K562 (cell line): ENCODE data around the gene PDIA3. TPM values are rescaled to one million over a fixed set of nuclear protein-coding genes. Genes with fewer than 3 reads are reported as not detected.
A peak's percentile ranks its signal among the peaks of the same experiment; 100 is the strongest.

ENCODE experiments used
- AFF1 ChIP-seq, 2 experiments: fragments of 450-650 bp; IDR thresholded peaks; 2 replicates each; pipeline ENCODE4 v1.6.1; 2018; ENCODE audit warnings: mild to moderate bottlenecking in 2 of 2, low read depth in 1 of 2; ENCODE audit not compliant: partially characterized antibody in 2 of 2
- BHLHE40 ChIP-seq: IDR thresholded peaks from 2 replicates; pipeline ENCODE4 v1.6.1; 2011; ENCODE audit warnings: low read length, improper control_type of control experiment
- C11orf30 ChIP-seq: fragments of 450-650 bp; IDR thresholded peaks from 2 replicates; pipeline ENCODE4 v1.6.1; 2016; ENCODE audit warnings: low read depth, mild to moderate bottlenecking
- CAMTA2 ChIP-seq: fragments of 250-450 bp; sonication (Bioruptor Pico); conservative IDR thresholded peaks from 2 replicates; pipeline ENCODE4 v1.5.1; 2022
- CBX1 ChIP-seq: sonication (generic); IDR thresholded peaks from 2 replicates; pipeline ENCODE4 v1.6.1; 2016; ENCODE audit warnings: antibody characterized with exemption, low read depth, mild to moderate bottlenecking
- CEBPB ChIP-seq: fragments of 450-650 bp; IDR thresholded peaks from 2 replicates; pipeline ENCODE4 v1.6.1; 2016; ENCODE audit warnings: missing genetic modification characterization, missing compliant biosample characterization
- CHCHD3 ChIP-seq: fragments of 250-450 bp; sonication (Bioruptor Pico); IDR thresholded peaks from 2 replicates; pipeline ENCODE4 v2.1.2; 2022; ENCODE audit warnings: mild to moderate bottlenecking
- CREB3L1 ChIP-seq: fragments of 450-650 bp; IDR thresholded peaks from 2 replicates; pipeline ENCODE4 v1.6.1; 2014; ENCODE audit warnings: low read depth, mild to moderate bottlenecking, moderate library complexity, borderline replicate concordance
- CXXC5 ChIP-seq: fragments of 250-450 bp; sonication (Bioruptor Pico); IDR thresholded peaks from 2 replicates; pipeline ENCODE4 v1.8.0; 2022; ENCODE audit warnings: inconsistent platforms, mild to moderate bottlenecking, moderate library complexity
- ETS1 ChIP-seq: conservative IDR thresholded peaks from 2 replicates; pipeline ENCODE4 v1.6.1; 2011; ENCODE audit warnings: low read depth, mild to moderate bottlenecking, low read length; ENCODE audit not compliant: control insufficient read depth
- JUNB ChIP-seq: fragments of 450-650 bp; formaldehyde crosslinking; conservative IDR thresholded peaks from 2 replicates; pipeline ENCODE4 v1.4.0; 2020; ENCODE audit warnings: mild to moderate bottlenecking
- NCOR1 ChIP-seq: fragments of 450-650 bp; IDR thresholded peaks from 2 replicates; pipeline ENCODE4 v1.6.1; 2016; ENCODE audit warnings: mild to moderate bottlenecking, moderate library complexity
- NR2C1 ChIP-seq, 2 experiments: fragments of 450-650 bp; IDR thresholded peaks; 2 replicates each; pipeline ENCODE4 v1.6.1; 2017; ENCODE audit warnings: mild to moderate bottlenecking in 2 of 2, antibody characterized with exemption in 1 of 2, inconsistent platforms in 1 of 2, missing compliant biosample characterization in 1 of 2, missing genetic modification characterization in 1 of 2
- PCBP1 ChIP-seq: fragments of 200-400 bp; formaldehyde crosslinking; IDR thresholded peaks from 2 replicates; pipeline ENCODE4 v1.6.1; 2018; ENCODE audit warnings: mild to moderate bottlenecking, low read depth, low read length; ENCODE audit not compliant: poor library complexity, severe bottlenecking
- RBM14 ChIP-seq: fragments of 200-400 bp; formaldehyde crosslinking; IDR thresholded peaks from 2 replicates; pipeline ENCODE4 v1.6.1; 2018; ENCODE audit warnings: low read depth, mild to moderate bottlenecking, low read length, moderate library complexity, borderline replicate concordance; ENCODE audit not compliant: insufficient read depth
- USF2 ChIP-seq: sonication (generic); formaldehyde crosslinking; IDR thresholded peaks from 2 replicates; pipeline ENCODE4 v1.5.0; 2020; ENCODE audit warnings: missing genetic modification reagents
- ZNF121 ChIP-seq: sonication (generic); formaldehyde crosslinking; conservative IDR thresholded peaks from 2 replicates; pipeline ENCODE4 v1.8.0; 2022; ENCODE audit warnings: missing genetic modification reagents
- ZNF551 ChIP-seq: fragments of 250-450 bp; sonication (Bioruptor Pico); IDR thresholded peaks from 2 replicates; pipeline ENCODE4 v1.5.0; 2021; ENCODE audit warnings: mild to moderate bottlenecking, moderate library complexity
- ZSCAN32 ChIP-seq: fragments of 450-650 bp; formaldehyde crosslinking; IDR thresholded peaks from 2 replicates; pipeline ENCODE4 v1.4.0; 2020; ENCODE audit warnings: mild to moderate bottlenecking, moderate library complexity
- polyA plus RNA-seq, 8 experiments: library from polyadenylated mRNA; depleted of rRNA in 4 of 8; stranded (reverse) in 5 of 8; unstranded in 3 of 8; fragments of >200 nt; fragmentation: Nextera tagmentation in 2 of 8; fragmentation: Illumina TruSeq in 1 of 8; extraction: Ambion mirVana in 2 of 8; extraction: Trizol in 1 of 8; gene quantifications; 2 replicates each; pipeline versions ENCODE4 v1.2.1 to v1.2.3, GENCODE V29; 2011 to 2014; ENCODE audit warnings: inconsistent platforms in 1 of 8, missing spikeins in 1 of 8
- total RNA-seq, 7 experiments: library from RNA; depleted of rRNA in 6 of 7; stranded (reverse); fragments of >200 nt in 6 of 7; fragmentation: Illumina TruSeq in 2 of 7; extraction: Trizol in 2 of 7; gene quantifications; 2 replicates each; pipeline versions ENCODE4 v1.2.1 to v1.2.3, GENCODE V29; 2011 to 2021; ENCODE audit warnings: low replicate concordance in 1 of 7

Gene PDIA3
- total and polyA plus RNA-seq, 9 of the 15 experiments (the other 6 are each of a cell fraction or from before 2014, with no cell fraction given): 13.5 to 386 (median 149) TPM

GRCh38 chr15:43800286-43801141, 54.3 kb downstream of the PDIA3 start, which contains the start of gene HYPK (continued):
- TF ChIP-seq PCBP1: no peak
- no peak for TF ChIP-seq CHCHD3
- peak; percentile 74 for TF ChIP-seq ETS1
- peak; percentile 46; the same call in 1 of the 2 replicates for TF ChIP-seq CBX1
- peak; percentile 66; the same call in 1 of the 2 replicates for TF ChIP-seq CXXC5 (CRISPR knock-in tag)
- TF ChIP-seq RBM14: no peak
- peak; percentile 79 for TF ChIP-seq C11orf30
- TF ChIP-seq NR2C1 (IDR thresholded peaks at IDR 0.05): no peak
- 0 out of 2 replicates have a peak, but pooled peaks have one; percentile 12 for TF ChIP-seq NR2C1 (tag; IDR thresholded peaks at IDR 0.05)
- TF ChIP-seq JUNB (CRISPR knock-in tag): 0 out of 2 replicates have a peak, but pooled peaks have one; percentile 24
- peak; percentile 13 to 47 for TF ChIP-seq AFF1 (IDR thresholded peaks at IDR 0.05; ENCODE audit: low read depth in 1 of 2, partially characterized antibody in 2 of 2)
- TF ChIP-seq NCOR1: 0 out of 2 replicates have a peak, but pooled peaks have one; percentile 21
- no peak for TF ChIP-seq CAMTA2 (CRISPR knock-in tag)
- TF ChIP-seq CEBPB (tag): peak; percentile 48
- TF ChIP-seq CREB3L1: peak; percentile 52; the same call in 1 of the 2 replicates
- TF ChIP-seq USF2 (CRISPR knock-in tag): no peak
- TF ChIP-seq ZNF121 (CRISPR knock-in tag): no peak
- TF ChIP-seq ZSCAN32: no peak
- TF ChIP-seq ZNF551: peak; percentile 48; the same call in 1 of the 2 replicates
- TF ChIP-seq BHLHE40: peak; percentile 20; the same call in 1 of the 2 replicates
